Right ventricle myocardium inferior (tissue), 1 donor: ENCODE measurements around the gene REXO1. TPM values are rescaled to one million over a fixed set of nuclear protein-coding genes. Genes with fewer than 3 reads are reported as not detected.
A peak's percentile ranks its signal among the peaks of the same experiment; 100 is the strongest.

Source experiments
- ATAC-seq: fragments of 200-7000 bp; cut with Tn5 transposase; one replicate; pipeline ENCODE4 v1.9.1; 2020; ENCODE audit warnings: mild to moderate bottlenecking, moderate library complexity
- DNase-seq: peaks from one replicate; pipeline ENCODE4 v3.0.0; 2021; ENCODE audit errors: missing footprints
- intact Hi-C: fragments of 100-400 bp; cut with DNase I; formaldehyde crosslinking; loops from one replicate; pipeline ENCODE4 v1.11.0; 2022
- total RNA-seq: library from RNA; stranded (reverse); fragmentation: NEBNext Ultra II Directional; extraction: Animal tissue kit (Norgen Biotek cat#: 25700); gene quantifications from one replicate; pipeline ENCODE4 v1.2.1, GENCODE V29; 2021
- donor health status: DM: no; HTN: yes; CAD: no; lungs with severe emphysema.

REXO1 gene
- total RNA-seq, 1 donor from 2014 or later = 17.8 TPM

DNA sequence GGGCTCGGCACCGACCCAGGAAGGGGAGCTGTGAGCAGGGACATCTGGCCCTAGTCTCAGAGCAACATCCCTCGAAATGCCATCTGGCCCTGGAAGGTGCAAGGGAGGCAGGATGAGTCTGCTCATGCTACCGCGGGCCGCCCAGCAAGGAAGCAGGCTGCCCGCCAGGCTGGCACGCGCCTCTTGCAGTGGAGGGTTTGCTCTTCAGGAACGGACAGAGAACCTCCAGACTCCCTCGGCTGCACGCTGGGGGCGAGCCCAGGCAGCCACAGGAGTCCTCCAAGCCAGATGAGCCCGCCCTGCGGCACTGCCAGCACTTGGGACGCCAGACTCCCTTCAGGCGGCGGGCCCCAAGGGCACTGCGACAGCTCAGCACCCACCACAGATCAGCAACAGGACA is 26.1 kb downstream of the REXO1 start:
- intact Hi-C loops = no loop called here
- ATAC-seq = no peak
- no peak for DNase-seq

DNA sequence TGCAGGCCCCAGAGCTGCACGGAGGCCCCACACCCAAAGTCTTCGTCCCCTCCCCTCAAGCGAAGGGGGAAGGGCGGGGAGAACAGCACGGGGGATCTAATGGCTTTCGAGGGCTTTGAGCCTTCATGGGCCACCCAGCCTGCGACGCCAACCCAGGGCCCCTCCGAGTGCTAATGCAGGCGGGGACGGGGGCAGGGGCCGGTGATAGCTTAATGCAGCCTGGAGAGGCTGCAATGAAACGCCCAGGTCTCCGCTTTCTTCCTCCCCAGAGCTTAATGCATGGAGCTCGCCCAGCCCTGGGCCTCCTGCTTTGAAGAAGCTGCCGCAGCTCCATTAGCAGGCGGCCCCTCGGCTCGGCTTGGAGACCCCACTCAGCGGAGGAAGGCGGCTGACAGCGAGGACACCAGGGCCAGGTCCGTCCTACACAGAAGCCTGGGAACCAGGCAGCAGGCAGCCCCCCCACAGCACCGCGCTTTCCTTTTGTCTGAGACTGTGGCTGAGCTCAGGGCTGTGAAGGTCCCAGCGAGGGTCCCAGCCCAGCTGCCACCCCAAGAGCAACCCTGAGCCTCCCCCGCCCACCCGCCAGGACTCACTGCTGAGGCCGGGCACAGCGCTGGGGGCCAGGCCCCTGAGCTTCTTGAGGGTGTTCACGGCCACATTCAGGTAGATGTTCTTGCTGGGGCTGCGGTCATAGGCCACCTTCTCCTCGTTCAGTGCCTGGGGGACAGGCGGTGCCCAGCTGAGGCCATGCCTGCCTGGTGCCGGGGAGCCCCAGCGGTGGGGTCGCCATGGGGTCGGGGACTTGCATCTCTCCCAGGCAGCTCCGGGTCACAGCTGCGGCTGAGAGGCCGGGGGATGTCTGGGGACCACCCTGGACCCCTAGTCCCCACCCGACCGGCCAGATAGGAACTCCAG is 28.7 kb downstream of the REXO1 start:
- intact Hi-C loops = no loop called here
- ATAC-seq = no peak
- DNase-seq = no peak

GRCh38 chr19:1818549-1819195 is 29.6 kb downstream of the REXO1 start:
- no peak for DNase-seq
- ATAC-seq = no peak
- intact Hi-C loops = no loop called here

DNA sequence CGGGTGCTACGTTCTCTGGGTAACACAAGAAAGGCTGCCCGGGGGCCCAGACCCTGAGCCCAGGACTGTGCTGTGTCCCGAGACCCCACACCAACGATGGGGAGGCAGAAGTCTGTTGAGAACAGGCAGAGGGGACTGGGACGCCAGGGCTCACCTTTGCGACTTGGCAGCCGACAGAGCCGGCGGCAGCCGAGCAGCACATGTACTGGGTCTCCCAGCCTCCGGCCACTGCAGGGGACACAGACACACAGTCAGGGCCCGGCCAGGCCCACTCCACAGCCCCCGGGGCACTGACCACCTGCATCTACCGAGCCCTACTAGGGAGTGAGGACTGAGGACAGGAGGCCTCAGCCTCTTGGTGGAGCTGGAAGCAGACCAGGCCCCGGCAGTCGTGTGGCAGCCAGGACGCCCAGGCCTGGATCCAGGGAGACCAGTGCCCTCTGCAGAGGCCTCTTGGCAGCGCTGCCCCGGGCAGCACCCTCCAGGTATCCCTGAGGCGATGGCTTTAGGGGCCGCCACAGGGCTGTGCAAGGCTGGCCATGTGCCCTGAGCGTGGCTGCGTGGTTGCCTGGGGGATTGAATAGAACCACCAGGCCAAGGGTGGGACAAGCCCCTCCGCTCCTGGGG is 30.6 kb downstream of the REXO1 start:
- ATAC-seq = peak; percentile 27
- intact Hi-C loops = no loop called here
- DNase-seq = no peak

DNA sequence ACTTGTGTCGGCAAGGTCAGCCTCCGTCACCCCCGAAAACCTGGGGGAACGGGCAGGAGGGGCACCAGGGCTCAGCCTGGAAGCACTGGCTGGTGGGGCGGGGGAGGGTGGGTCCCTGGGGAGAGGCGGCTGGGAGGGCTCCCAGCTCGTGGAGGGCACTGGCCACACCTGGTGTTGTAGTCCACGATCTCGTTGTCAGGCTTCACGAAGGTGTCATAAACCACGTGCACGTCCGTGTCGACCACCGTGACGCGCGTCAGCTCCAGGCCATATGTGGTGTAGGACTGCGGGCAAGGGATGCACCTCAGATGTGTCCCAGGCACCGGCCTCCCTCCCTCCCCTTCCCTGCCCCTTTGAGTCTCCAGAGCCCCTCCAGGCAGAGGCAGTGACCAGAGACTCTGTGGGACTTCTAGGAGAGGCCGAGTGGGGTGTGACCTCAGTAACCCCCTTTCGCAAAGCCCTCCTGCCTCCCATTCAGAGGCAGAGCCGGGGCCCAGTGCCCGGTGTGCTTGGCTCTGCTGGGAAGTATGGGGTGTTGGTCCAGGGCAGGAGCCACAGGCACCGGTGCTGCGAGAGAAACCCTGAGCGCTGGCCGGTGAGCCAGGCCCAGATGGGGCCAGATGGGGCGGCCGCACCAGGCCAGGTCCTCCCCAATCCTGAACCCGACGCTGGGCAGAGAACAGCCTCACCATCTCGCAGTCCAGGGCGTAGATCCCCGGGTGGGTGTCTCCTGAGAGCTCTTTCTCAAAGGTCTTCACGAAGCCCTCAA is 31.6 kb downstream of the REXO1 start:
- DNase-seq = no peak
- no peak for ATAC-seq
- intact Hi-C loops = no loop called here

- no peak for ATAC-seq
- intact Hi-C loops = no loop called here
- no peak for DNase-seq
Observed at GRCh38 chr19:1815605-1816529, 32.4 kb downstream of the REXO1 start.

- ATAC-seq (no peak), DNase-seq (no peak)
- intact Hi-C loops = no loop called here
Observed at GRCh38 chr19:1814833-1815604, 33.3 kb downstream of the REXO1 start.

DNA sequence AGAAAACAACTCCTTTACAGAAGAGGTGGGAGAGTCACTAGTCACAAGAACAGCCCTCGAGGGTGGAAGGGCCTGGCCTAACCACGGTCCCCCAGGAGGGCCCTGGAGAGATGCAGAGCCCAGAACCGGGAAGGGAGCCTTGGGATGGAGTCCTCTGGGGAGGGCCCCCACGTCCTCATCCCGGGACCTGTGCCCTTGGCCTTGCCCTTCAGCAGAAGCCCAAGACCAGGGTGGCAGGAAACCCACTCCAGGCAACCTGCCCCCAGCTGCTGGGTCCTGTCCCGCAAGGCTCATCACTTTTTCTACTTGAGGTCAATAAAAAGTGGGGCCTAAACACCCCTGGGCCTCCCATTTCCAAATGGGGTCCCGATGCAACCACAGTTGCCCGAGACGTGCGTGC is 33.9 kb downstream of the REXO1 start:
- intact Hi-C loops = no loop called here
- ATAC-seq (no peak), DNase-seq (peak; percentile 40)

GRCh38 chr19:1813192-1814182 is 34.8 kb downstream of the REXO1 start:
- ATAC-seq (no peak), DNase-seq (peak; percentile 45)
- intact Hi-C loops = no loop called here

DNA sequence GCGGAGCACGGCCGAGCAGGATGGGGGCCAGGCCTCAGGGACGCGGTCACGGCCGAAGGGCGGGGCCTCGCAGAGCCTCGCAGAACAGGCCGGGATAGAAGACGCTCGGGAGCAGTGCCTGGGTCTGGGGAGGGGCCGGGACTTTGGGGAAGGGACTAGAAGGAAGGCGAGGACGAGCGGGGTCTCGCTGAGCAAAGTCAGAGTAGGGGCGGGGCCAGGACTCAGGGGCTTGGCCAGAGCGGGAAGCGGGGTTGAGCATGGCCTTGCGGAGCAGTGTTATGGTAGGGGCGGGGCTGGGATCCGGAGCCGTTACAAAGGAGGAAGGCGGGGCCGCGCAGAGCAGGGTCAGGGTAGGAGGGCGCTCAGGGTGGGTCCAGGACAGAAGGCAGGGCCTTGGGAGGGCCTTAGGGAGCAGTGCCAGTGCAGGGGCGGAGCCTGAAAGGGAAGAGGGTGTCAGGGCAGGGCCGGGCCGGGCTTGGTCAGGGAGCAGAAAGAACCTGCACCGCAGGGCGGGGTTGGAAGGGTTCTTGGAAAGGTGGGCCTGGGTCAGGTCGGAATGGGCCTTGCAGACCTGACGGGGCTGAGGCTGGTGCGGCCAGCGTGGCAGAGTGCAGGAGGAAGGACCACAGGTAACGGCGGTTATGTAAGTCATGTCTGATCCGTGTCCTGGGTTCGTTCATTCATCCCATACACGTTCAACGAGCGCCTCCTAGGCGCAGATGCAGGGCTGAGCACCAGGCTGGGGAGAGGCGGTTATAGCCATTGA is 35.7 kb downstream of the REXO1 start:
- ATAC-seq = peak; percentile 91
- intact Hi-C loops = no loop called here
- DNase-seq = peak; percentile 99

DNA sequence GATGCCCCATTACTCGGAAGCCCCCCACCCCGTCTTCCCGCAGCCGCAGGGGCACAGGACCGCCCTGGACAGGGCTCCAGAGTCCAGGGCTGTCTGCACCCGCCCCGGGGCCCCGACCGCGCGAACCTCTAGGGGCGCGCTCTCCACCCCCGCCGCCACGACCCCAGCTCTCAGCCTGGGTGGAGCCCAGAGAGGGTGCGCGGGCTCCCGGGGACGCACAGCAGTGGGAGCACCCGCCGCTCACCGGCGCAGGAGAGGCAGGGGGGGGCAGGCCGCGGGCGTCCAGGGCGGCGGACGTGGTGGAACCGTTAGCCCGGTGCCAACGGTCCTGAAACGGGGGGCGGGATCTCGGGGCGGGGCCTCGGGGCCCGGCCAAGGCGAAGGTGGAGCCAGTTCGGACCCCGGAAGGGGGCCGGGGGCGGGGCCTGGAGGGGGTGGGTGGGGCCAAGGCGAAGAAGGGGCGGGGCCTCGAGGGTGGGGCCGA is 36.3 kb downstream of the REXO1 start, which contains the start of gene ATP8B3:
Gene ATP8B3 (minus strand): TSS at position 335 of the 484 bp plus-strand sequence. CDS start 540 bp downstream, outside the sequence.
- DNase-seq = no peak
- intact Hi-C loops = no loop called here
- peak; percentile 15 for ATAC-seq

GRCh38 chr19:1811472-1811894 is 36.8 kb downstream of the REXO1 start:
- intact Hi-C loops = no loop called here
- ATAC-seq (no peak), DNase-seq (peak; percentile 82)

DNA sequence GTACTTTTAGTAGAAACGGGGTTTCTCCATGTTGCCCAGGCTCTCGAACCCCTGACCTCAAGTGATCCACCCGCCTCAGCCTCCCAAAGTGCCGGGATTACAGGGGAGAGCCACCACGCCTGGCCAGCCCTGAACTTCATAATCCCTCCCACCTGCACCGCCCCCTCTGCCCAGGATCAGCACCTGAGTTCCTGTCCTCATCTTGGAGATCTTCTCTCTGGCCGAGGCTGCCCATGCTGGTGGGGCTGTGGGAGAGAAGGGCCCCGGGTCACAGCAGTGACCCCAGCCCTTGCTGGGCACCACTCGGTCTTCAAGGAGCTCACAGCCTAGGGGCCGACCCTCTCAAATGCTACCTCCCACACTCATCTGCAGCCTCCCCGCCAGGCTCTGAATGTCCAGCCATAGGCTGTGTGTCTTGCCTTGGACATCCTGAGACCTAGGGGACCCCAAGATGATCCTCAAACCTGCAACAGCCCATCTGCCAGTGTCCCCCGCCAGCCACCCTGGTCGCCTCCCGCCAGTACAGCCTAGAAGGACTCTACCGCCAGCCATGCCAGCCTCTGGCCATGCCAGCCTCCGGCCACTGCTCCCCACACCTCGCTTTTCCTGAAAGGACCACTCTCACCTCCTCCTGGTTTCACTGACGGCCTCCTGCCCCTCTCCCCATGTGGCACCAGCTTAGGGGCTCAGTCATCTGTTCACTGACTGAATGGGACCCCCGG is 37.7 kb downstream of the REXO1 start:
- DNase-seq (no peak), ATAC-seq (no peak)
- intact Hi-C loops = no loop called here

- intact Hi-C loops = no loop called here
- DNase-seq = no peak
- ATAC-seq = no peak
Observed at GRCh38 chr19:1809678-1810077, 38.6 kb downstream of the REXO1 start.

- DNase-seq (no peak), ATAC-seq (no peak)
- intact Hi-C loops = no loop called here
Observed at GRCh38 chr19:1808395-1808731, 39.9 kb downstream of the REXO1 start.
